Smooth muscle cell (in vitro differentiated cells): Measurements from ENCODE around the gene ALG8. TPM values are rescaled to one million over a fixed set of nuclear protein-coding genes. Genes with fewer than 3 reads are reported as not detected.
"Not testable (repeated sequence)": the region's sequence is repeated elsewhere in the genome, so short reads cannot be mapped to it uniquely, and the experiment has no call there.

Experiments used
- DNase-seq: peaks from one replicate; lab custom pipeline; 2025; ENCODE audit not compliant: unreplicated experiment; lab: John Stamatoyannopoulos, UW
- H2AFZ ChIP-seq: fragments of 200-600 bp; sonication (generic); 2 replicates; pipeline ENCODE4 v1.6.0; 2016; ENCODE audit warnings: antibody characterized with exemption, low read depth, mild to moderate bottlenecking
- H3F3A ChIP-seq: fragments of 200-600 bp; sonication (generic); 2 replicates; pipeline ENCODE4 v1.6.0; 2017; ENCODE audit warnings: antibody characterized with exemption, low read depth
- H3K27ac ChIP-seq: fragments of 200-600 bp; sonication (generic); 2 replicates; pipeline ENCODE4 v1.5.1; 2016; ENCODE audit warnings: low read depth, mild to moderate bottlenecking
- H3K27me3 ChIP-seq: fragments of 200-600 bp; sonication (generic); 2 replicates; pipeline ENCODE4 v1.6.1; 2016; ENCODE audit warnings: low read depth, mild to moderate bottlenecking
- H3K36me3 ChIP-seq: fragments of 200-600 bp; sonication (generic); 2 replicates; pipeline ENCODE4 v1.5.1; 2016; ENCODE audit warnings: low read depth
- H3K4me1 ChIP-seq: fragments of 200-600 bp; sonication (generic); 2 replicates; pipeline ENCODE4 v1.5.1; 2016; ENCODE audit warnings: low read depth
- H3K4me2 ChIP-seq: fragments of 200-600 bp; sonication (generic); 2 replicates; pipeline ENCODE4 v1.6.0; 2016; ENCODE audit warnings: mild to moderate bottlenecking
- H3K4me3 ChIP-seq: fragments of 200-600 bp; sonication (generic); 2 replicates; pipeline ENCODE4 v1.5.1; 2016; ENCODE audit warnings: mild to moderate bottlenecking
- H3K79me2 ChIP-seq: fragments of 200-600 bp; sonication (generic); 2 replicates; pipeline ENCODE4 v1.6.0; 2016; ENCODE audit warnings: low read depth, mild to moderate bottlenecking
- H3K9ac ChIP-seq: fragments of 200-600 bp; sonication (generic); 2 replicates; pipeline ENCODE4 v1.6.0; 2016; ENCODE audit warnings: low read depth
- H3K9me3 ChIP-seq: fragments of 200-600 bp; sonication (generic); replicated peaks from 2 replicates; pipeline ENCODE4 v1.5.1; 2016; ENCODE audit warnings: low read depth
- H4K20me1 ChIP-seq: fragments of 200-600 bp; sonication (generic); 2 replicates; pipeline ENCODE4 v1.6.0; 2016; ENCODE audit warnings: low read depth
- CTCF ChIP-seq: fragments of 200-600 bp; sonication (generic); IDR thresholded peaks from 2 replicates; pipeline ENCODE4 v1.5.1; 2017; ENCODE audit warnings: borderline replicate concordance, mild to moderate bottlenecking, antibody characterized with exemption; ENCODE audit not compliant: insufficient read depth, poor library complexity, severe bottlenecking
- WGBS: methylation state at CpG from one replicate; pipeline ENCODE4 v1.1.7; 2016; ENCODE audit warnings: low lambda C conversion rate; 5-methylcytosine and 5-hydroxymethylcytosine counted together
- polyA plus RNA-seq: library from polyadenylated mRNA; unstranded; fragments of >200 nt; fragmentation: Nextera tagmentation; extraction: Ambion mirVana; gene quantifications from 2 replicates; pipeline ENCODE4 v1.2.1, GENCODE V29; 2016
- total RNA-seq: library from RNA; depleted of rRNA; stranded (reverse); fragments of >200 nt; gene quantifications from 2 replicates; pipeline ENCODE4 v1.2.3, GENCODE V29; 2014

ALG8 gene
- total and polyA plus RNA-seq, 2 experiments from 2014 or later: 62.0 to 68.3 TPM

- no peak for TF ChIP-seq CTCF
- Histone ChIP-seq H3K27ac (no peak overlapping the region), H3K4me3 (no peak overlapping the region)
Observed at GRCh38 chr11:78061088-78061920, 78.1 kb downstream of the ALG8 start.

DNA sequence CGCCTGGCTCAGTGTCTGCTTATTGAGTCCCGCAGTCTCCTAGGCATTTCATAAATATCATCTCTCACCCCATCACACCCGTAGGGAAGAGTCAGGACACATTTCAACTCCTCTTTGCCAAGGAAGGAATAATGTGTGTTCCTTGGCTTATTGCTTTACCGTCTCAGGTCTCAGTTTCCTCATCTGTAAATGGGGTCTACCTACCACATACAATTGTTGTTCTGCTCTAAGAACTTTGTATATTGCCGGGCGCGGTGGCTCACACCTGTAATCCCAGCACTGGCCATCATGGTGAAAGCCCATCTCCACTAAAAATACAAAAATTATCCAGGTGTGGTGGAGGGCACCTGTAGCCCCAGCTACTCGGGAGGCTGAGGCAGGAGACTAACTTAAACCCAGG lies 78.9 kb downstream of the ALG8 start:
- Histone ChIP-seq H2AFZ (no peak overlapping the region), H3K4me1 (no peaks in the 10 kb centered on the region), H3K79me2 (no peaks in the 10 kb centered on the region), H3K4me3 (no peak overlapping the region), H3F3A (no peaks in the 10 kb centered on the region), H3K27ac (no peak overlapping the region), H3K27me3 (no peaks in the 10 kb centered on the region), H3K9me3 (no peaks in the 10 kb centered on the region), H3K36me3 (no peaks in the 10 kb centered on the region), H3K9ac (no peak overlapping the region), H4K20me1 (no peaks in the 10 kb centered on the region), H3K4me2 (no peak overlapping the region)
- DNase-seq: no peak
- WGBS: 97% methylated on average over 8 of the region's 8 CpGs
- TF ChIP-seq CTCF: no peak

More at GRCh38 chr11:78061088-78061920, 78.1 kb downstream of the ALG8 start:
- Histone ChIP-seq H3K4me2 (no peak overlapping the region), H4K20me1 (no peaks in the 10 kb centered on the region), H3K9ac (no peak overlapping the region), H3K27me3 (no peaks in the 10 kb centered on the region), H3K9me3 (no peaks in the 10 kb centered on the region), H2AFZ (no peak overlapping the region), H3K79me2 (no peaks in the 10 kb centered on the region), H3K4me1 (no peaks in the 10 kb centered on the region), H3F3A (no peaks in the 10 kb centered on the region), H3K36me3 (no peaks in the 10 kb centered on the region)
- 81% methylated on average over 4 of the region's 4 CpGs for WGBS
- no peak for DNase-seq

GRCh38 chr11:78059749-78060328 lies 79.6 kb downstream of the ALG8 start:
- H3K4me2 ChIP-seq, H3K27ac ChIP-seq, DNase-seq, H3F3A ChIP-seq, H4K20me1 ChIP-seq, H3K9me3 ChIP-seq, H3K36me3 ChIP-seq, H3K4me3 ChIP-seq, H3K27me3 ChIP-seq, H2AFZ ChIP-seq, H3K9ac ChIP-seq, H3K79me2 ChIP-seq, H3K4me1 ChIP-seq: not testable (repeated sequence)
- WGBS: 93% methylated on average over 9 of the region's 9 CpGs

- H3K79me2 ChIP-seq: no peaks in the 10 kb centered on the region
- H3K9ac ChIP-seq: no peak overlapping the region
- no peaks in the 10 kb centered on the region for H3K4me1 ChIP-seq
- no peak overlapping the region for H2AFZ ChIP-seq
- DNase-seq: no peak
- no peak overlapping the region for H3K27ac ChIP-seq
- no peak overlapping the region for H3K4me3 ChIP-seq
- 85% methylated on average over 10 of the region's 10 CpGs for WGBS
- no peaks in the 10 kb centered on the region for H3K27me3 ChIP-seq
- no peaks in the 10 kb centered on the region for H3K9me3 ChIP-seq
- no peaks in the 10 kb centered on the region for H3F3A ChIP-seq
- H4K20me1 ChIP-seq: no peaks in the 10 kb centered on the region
- no peak overlapping the region for H3K4me2 ChIP-seq
- TF ChIP-seq CTCF: no peak
- no peaks in the 10 kb centered on the region for H3K36me3 ChIP-seq
Observed at GRCh38 chr11:78057462-78058055, 81.9 kb downstream of the ALG8 start.
